ENCODE data around the gene CCSAP. TPM values are rescaled to one million over a fixed set of nuclear protein-coding genes. Genes with fewer than 3 reads are reported as not detected.
"Not testable (repeated sequence)": the region's sequence is repeated elsewhere in the genome, so short reads cannot be mapped to it uniquely, and the experiment has no call there.

CCSAP gene
- total RNA-seq, 1 donor from 2014 or later: 224 TPM

GRCh38 chr1:229327765-229328164 lies 15.1 kb downstream of the CCSAP start:
- DNase-seq (ENCODE audit: low spot score in 2 of 2); FAIRE-seq: not testable (repeated sequence)

GRCh38 chr1:229326601-229327000 lies 16.2 kb downstream of the CCSAP start:
- FAIRE-seq: no peak
- DNase-seq (ENCODE audit: low spot score in 2 of 2): no peak

DNA sequence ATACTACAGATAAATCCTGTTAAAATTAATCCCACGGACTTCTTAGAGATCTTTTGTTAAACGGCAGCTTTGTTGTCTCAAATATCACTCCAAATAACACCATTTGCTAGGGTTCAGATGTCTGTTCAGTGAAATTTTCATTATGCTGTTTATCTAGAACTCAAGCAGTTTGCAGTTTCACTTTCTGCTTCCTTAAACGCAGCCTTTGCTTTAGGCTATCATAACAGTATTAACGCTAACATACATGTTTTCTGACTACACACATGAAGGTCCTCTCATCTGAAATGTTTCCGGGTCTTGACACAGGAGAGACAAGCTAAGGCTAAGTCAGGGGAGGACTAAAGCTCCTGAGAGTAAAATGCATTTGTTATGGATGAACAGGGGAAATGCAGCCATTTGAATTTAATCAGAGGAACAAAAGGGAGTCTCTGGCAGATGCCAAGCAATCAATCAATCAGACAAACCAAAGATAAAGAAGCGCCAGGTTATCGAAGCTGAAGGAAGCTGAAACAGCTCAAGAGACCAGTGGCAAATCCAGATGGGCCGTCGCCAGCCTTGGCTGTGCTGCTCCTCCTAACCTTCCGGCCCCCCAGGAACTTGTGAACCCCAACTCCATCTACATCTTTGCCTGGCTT lies 16.9 kb downstream of the CCSAP start:
- DNase-seq (ENCODE audit: low spot score in 2 of 2) (no peak), FAIRE-seq (no peak)

DNA sequence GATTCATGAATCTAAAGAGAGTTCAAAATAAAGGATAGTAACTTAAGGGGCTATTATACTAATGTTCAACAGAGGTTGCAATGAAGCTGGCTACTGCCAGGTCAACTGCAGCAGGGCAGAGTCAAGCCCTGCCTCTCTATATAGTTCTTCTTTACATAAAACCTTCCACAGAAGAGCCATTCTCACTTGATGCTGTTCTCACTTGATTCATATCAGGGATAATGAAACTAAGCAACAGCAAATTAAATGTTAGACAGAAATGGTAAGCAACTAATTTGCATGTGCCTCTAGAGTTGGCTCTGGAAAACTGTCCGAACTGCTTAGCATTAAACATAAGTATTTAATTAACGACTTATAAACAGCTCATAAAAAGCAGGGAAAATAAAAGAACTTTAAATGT lies 17.4 kb downstream of the CCSAP start:
- FAIRE-seq (no peak), DNase-seq (ENCODE audit: low spot score in 2 of 2) (no peak)

DNA sequence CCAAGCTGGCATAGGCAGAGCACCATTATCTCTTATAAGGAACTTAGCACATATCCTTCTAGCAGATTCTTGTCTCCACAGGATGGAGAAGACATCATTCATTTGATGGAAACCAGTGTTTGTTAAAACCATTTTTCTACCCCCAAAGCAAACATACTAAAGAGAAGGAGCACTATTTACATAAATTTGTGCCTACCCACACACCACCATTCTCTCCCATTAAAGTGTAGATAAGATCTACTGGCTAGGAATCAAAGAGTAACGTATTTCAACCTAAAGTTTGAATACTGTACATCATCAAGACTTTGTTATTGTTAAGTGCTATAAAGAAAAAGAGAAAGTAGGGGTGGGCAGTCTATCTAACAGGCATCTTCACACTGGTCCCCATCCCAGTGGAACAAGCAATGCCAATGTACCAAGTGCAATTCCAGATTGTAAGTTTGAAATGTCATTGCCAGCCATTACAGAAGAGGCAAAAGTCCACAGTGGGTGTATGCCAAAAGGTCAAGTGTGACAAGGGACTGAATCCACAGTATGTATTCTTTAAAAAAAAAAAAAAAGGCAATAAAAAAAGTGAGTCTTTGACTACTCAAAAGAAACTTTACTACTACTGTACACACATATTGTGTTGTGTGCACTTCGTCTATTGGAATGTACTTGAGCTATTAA lies 18.8 kb downstream of the CCSAP start:
- DNase-seq (ENCODE audit: low spot score in 2 of 2) (no peak), FAIRE-seq (no peak)

DNA sequence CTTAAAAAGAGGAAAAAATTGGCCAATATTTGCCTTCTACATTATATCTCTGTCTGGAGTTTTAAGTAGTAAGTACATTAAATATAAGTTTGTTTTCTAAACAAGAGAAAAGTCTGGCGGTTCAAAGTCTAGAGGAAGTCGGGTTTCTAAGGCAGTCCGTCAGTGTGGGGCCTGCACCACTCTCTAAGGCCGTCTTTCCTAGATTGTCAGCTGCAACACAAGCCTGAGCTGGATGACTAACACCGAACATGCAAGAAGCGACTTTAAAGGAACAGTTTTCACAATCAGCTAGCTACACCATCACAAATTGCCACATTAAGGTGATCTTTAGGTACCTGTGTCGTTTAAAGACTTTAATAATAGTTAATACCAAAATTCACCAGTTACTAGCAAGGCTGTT lies 19.6 kb downstream of the CCSAP start:
- DNase-seq (ENCODE audit: low spot score in 2 of 2) (no peak), FAIRE-seq (no peak)

DNA sequence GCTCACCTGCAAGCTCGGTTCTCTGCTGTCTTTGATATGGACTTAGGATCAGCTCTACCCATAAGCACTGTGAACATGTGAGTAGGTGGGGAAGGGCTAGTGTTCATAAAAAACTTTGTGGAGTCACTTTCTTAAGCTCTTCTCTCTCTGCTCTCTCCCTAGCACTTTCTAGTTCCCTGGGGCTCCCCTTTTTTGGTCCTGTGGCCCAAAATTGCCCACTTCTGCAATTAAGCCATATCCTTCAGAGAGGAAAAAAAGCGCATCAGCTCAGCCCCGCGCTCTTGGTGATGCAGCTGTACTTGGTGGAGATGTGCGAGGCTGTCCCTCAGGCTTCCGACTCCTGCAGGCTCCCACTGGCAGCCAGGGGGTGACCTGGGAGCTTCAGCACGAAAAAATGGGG lies 23.4 kb downstream of the CCSAP start:
- no peak for DNase-seq (ENCODE audit: low spot score in 2 of 2)
- no peak for FAIRE-seq

DNA sequence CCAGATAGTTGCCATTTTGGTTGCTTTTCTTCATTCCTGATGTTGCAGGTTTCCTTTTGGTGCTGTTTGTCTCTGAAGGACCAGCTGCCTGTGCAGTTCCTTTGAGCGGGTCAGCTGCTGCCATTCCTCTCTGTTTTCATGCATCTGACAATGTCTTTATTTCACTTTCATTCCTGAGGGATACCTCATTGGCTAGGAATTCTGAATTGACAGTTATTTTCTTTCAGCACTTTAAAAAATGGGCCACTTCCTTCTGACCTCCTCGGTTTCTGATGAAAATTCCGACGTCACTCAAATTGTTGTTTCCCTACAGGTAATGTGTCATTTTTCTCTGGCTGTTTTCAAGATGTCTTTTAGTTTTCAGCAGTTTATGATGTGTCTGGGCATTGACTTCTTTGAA lies 24.8 kb downstream of the CCSAP start:
- DNase-seq (ENCODE audit: low spot score in 2 of 2) (no peak), FAIRE-seq (no peak)

GRCh38 chr1:229316166-229316565 lies 26.7 kb downstream of the CCSAP start:
- DNase-seq (ENCODE audit: low spot score in 2 of 2) (no peak), FAIRE-seq (no peak)

GRCh38 chr1:229310833-229311232 lies 32.0 kb downstream of the CCSAP start:
- DNase-seq (ENCODE audit: low spot score in 2 of 2): no peak
- FAIRE-seq: no peak

GRCh38 chr1:229309684-229310083 lies 33.2 kb downstream of the CCSAP start:
- DNase-seq (ENCODE audit: low spot score in 2 of 2) (no peak), FAIRE-seq (no peak)

- no peak for FAIRE-seq
- no peak for DNase-seq (ENCODE audit: low spot score in 2 of 2)
Measured at GRCh38 chr1:229309074-229309473, 33.8 kb downstream of the CCSAP start.

GRCh38 chr1:229305392-229305791 lies 37.5 kb downstream of the CCSAP start:
- no peak for FAIRE-seq
- no peak for DNase-seq (ENCODE audit: low spot score in 2 of 2)

DNA sequence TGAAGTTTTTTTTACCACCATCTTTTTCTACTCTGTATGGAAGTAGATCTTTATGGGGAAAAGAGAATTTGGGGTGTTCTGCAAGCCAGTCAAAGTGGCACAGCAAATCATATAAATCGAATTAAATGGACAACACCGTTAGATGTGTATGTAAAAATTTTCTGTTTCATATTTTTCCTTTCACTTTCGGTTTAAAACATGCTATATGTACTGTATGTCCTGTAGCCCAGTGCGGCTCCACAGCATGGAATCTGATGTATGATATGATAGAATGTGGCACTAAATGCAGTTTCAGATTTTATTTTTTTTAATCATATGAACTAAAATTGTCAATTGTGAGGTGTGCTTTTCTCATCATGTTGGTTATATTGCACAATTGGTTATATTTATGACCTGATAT lies 39.0 kb downstream of the CCSAP start:
- FAIRE-seq (no peak), DNase-seq (ENCODE audit: low spot score in 2 of 2) (no peak)

DNA sequence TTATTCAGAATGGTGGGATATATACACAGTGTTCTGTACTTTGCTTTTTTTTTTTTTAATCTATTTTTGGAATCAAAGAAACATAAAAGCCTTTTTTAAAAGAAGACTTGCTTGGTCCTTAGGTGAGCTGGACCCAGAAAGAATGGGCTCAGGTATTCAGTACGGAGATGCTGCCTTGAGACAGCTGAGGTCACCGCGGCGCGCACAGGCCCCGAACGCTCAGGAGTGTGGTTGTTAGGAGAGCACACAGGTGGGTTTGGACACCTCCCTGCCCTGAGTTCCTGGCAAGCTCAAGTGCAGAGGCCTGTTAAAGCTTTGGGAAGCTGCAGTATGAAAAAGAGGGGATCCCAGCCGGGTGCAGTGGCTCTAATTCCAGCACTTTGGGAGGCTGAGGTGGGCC lies 40.1 kb downstream of the CCSAP start:
- DNase-seq (ENCODE audit: low spot score in 2 of 2) (no peak), FAIRE-seq (no peak)

DNA sequence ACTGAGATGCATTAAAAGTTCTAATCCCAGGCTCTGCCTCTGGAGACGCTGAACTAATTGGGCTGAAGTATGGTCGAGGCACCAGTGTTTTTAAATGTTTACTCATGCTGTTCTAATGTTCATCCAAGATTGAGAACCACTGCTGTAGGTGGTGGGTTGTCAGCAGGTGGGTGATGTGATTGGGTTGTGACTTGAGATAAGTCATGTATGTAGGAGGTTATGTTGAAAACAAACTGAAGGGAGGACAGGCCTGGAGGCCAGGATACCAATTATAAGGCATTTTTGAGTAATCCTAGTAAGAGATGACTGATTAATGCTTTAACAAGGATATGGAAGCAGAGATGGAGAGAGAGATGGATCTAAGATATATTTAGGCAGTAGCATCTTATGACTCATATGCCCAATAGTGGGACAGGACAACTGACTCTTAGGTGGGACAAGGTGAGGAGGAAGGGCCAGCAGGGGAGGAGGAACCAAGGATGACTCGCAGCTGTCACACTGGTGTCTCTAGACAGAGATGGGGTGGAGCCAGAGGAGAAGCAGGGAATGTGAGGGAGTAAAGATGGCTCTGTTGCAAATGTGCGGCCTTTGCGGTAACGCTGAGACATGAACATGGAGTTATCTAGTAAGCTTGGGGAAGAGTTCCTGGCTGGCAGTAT lies 42.6 kb downstream of the CCSAP start:
- FAIRE-seq (no peak), DNase-seq (ENCODE audit: low spot score in 2 of 2) (no peak)

- no peak for DNase-seq (ENCODE audit: low spot score in 2 of 2)
- FAIRE-seq: no peak
Measured at GRCh38 chr1:229298887-229299503, 43.9 kb downstream of the CCSAP start.

DNA sequence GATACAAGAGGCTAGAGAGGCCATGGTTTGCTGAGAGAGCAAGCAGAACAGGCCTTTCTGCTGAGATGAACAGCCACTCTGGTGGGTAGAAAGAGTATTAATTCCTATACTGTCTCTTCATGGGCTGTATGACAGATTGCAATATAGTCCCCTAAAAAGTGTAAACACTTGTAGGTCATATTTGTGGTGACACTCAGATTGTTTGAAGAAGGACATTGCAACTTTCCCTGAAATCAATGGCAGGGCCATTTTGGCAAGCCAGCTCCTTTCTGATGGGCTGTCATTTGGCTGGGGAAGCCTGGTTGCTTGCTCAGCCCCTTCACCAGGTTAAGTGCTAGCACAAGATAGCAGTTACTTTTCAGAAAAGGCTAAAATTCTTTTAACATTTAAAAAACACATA lies 44.4 kb downstream of the CCSAP start:
- DNase-seq (ENCODE audit: low spot score in 2 of 2): no peak
- no peak for FAIRE-seq

GRCh38 chr1:229297746-229298145 lies 45.1 kb downstream of the CCSAP start:
- FAIRE-seq (no peak), DNase-seq (ENCODE audit: low spot score in 2 of 2) (no peak)

GRCh38 chr1:229296541-229296941 lies 46.3 kb downstream of the CCSAP start:
- no peak for DNase-seq (ENCODE audit: low spot score in 2 of 2)
- no peak for FAIRE-seq

GRCh38 chr1:229295745-229296144 lies 47.1 kb downstream of the CCSAP start:
- FAIRE-seq: no peak
- DNase-seq (ENCODE audit: low spot score in 2 of 2): no peak
